ENCODE data around the gene FAM210B. TPM values are rescaled to one million over a fixed set of nuclear protein-coding genes. Genes with fewer than 3 reads are reported as not detected.
A peak's percentile ranks its signal among the peaks of the same experiment; 100 is the strongest.

Gene FAM210B
- total and polyA plus RNA-seq, 2 of the 8 experiments (the other 6 are each of a cell fraction or from before 2014, with no cell fraction given): 9.4 to 15.0 TPM

- H2AK5ac ChIP-seq (ENCODE audit: low read depth, low read length): no peak overlapping the region
- H4K20me1 ChIP-seq (replicated peaks in 1 of 2; ENCODE audit: control insufficient read depth in 1 of 2, insufficient read depth in 2 of 2, low read length in 2 of 2): no peaks in the 10 kb centered on the region
- H3K4ac ChIP-seq (replicated peaks; ENCODE audit: insufficient read length, low read depth, low read length): no peak overlapping the region
- H3K27ac ChIP-seq (ENCODE audit: low read depth, low read length): no peak overlapping the region
- ChIA-PET CTCF (ENCODE audit: partially characterized antibody) (no interaction called here), POLR2A (ENCODE audit: partially characterized antibody) (no interaction called here)
- H3K79me2 ChIP-seq (ENCODE audit: control insufficient read depth in 1 of 2, insufficient read depth in 2 of 2, low read length in 2 of 2): no peaks in the 10 kb centered on the region
- H4K5ac ChIP-seq (ENCODE audit: insufficient read length, low read depth, low read length): no peak overlapping the region
- WGBS, 2 experiments (ENCODE audit: extremely low coverage in 1 of 2, insufficient coverage in 1 of 2, insufficient read length in 1 of 2, insufficient replicate concordance in 2 of 2, low coverage in 1 of 2, low lambda C conversion rate in 2 of 2, missing lambda C conversion rate in 1 of 2): 38% methylated on average over 5 of the region's 5 CpGs; no CpG with 5 or more reads in 1 of the 2 experiments
- no peak overlapping the region for H3K18ac ChIP-seq (ENCODE audit: extremely low read depth, low read length)
- no peak overlapping the region for H3K9ac ChIP-seq (replicated peaks in 1 of 4; ENCODE audit: extremely low read depth in 1 of 4, low read depth in 3 of 4, low read length in 3 of 4)
- no peak overlapping the region for H2BK5ac ChIP-seq (ENCODE audit: low read depth, low read length)
- H3K4me3 ChIP-seq (ENCODE audit: extremely low read depth in 1 of 4, insufficient read depth in 2 of 4, low read depth in 3 of 4, low read length in 4 of 4): peak overlapping the region in 1 of 4 experiments; percentile 1; a peak in 1 of 8 replicates
- H2BK120ac ChIP-seq (replicated peaks; ENCODE audit: low read depth, low read length): no peak overlapping the region
- no peak overlapping the region for H2BK20ac ChIP-seq (ENCODE audit: low read length)
- peaks cover 7 to 28% (median 19%) of the 10 kb centered on the region in 4 experiments for H3K27me3 ChIP-seq (replicated peaks in 1 of 4; ENCODE audit: control insufficient read depth in 3 of 4, extremely low read depth in 1 of 4, insufficient read depth in 3 of 4, low read length in 3 of 4)
- no peaks in the 10 kb centered on the region for H3K36me3 ChIP-seq (ENCODE audit: control insufficient read depth in 2 of 4, insufficient read depth in 4 of 4, low read length in 3 of 4)
- no peak overlapping the region for H2BK12ac ChIP-seq (ENCODE audit: low read depth, low read length)
- H4K91ac ChIP-seq (replicated peaks; ENCODE audit: insufficient read length, low read length): no peak overlapping the region
- no peak overlapping the region for H3K56ac ChIP-seq (replicated peaks; ENCODE audit: insufficient read length, low read depth, low read length)
- H3K79me1 ChIP-seq (ENCODE audit: low read depth, low read length): no peaks in the 10 kb centered on the region
- no peak overlapping the region for H2AFZ ChIP-seq (ENCODE audit: low read length)
- no peaks in the 10 kb centered on the region for H3K23me2 ChIP-seq (ENCODE audit: low read depth, low read length)
- no peak overlapping the region for H4K8ac ChIP-seq (ENCODE audit: extremely low read depth, insufficient read depth, low read length)
- no peak for DNase-seq (ENCODE audit: low read depth in 1 of 2, low spot score in 2 of 2)
- no peak overlapping the region for H3K23ac ChIP-seq (ENCODE audit: insufficient read length)
- H3K14ac ChIP-seq (ENCODE audit: insufficient read length): no peak overlapping the region
- no peak for FAIRE-seq
- no peak overlapping the region for H2BK15ac ChIP-seq (ENCODE audit: low read length)
- peaks cover 0 to 6% (median 3%) of the 10 kb centered on the region in 4 experiments; a peak in 4 of 7 replicates for H3K4me1 ChIP-seq (replicated peaks in 1 of 4; ENCODE audit: control insufficient read depth in 3 of 4, insufficient read depth in 4 of 4, low read length in 3 of 4)
- no peak for TF ChIP-seq CREB1 (IDR thresholded peaks at IDR 0.05)
- TF ChIP-seq RBBP5 (IDR thresholded peaks at IDR 0.05; ENCODE audit: borderline replicate concordance, low read depth, low read length): no peak
- no peak for TF ChIP-seq CHD2 (IDR thresholded peaks at IDR 0.05; ENCODE audit: low read length)
- no peak for TF ChIP-seq CTBP2 (IDR thresholded peaks at IDR 0.05; ENCODE audit: borderline replicate concordance, insufficient read depth, insufficient read length, low read length)
- no peak for TF ChIP-seq CHD1 (IDR thresholded peaks at IDR 0.05; ENCODE audit: low read depth, low read length)
- TF ChIP-seq NRF1 (IDR thresholded peaks at IDR 0.05; ENCODE audit: low read depth, low read length): no peak
- TF ChIP-seq TCF12 (IDR thresholded peaks at IDR 0.05; ENCODE audit: low read depth, low read length): no peak
- no peak for TF ChIP-seq SRF (IDR thresholded peaks at IDR 0.05; ENCODE audit: low read depth, low read length)
- TF ChIP-seq BACH1 (IDR thresholded peaks at IDR 0.05; ENCODE audit: low read length): no peak
- no peak for TF ChIP-seq JUN (IDR thresholded peaks at IDR 0.05; ENCODE audit: low read depth, low read length)
- peak overlapping the region; percentile 5 to 20; a peak in 1 of 4 replicates for H3K4me2 ChIP-seq (ENCODE audit: insufficient read depth in 1 of 2, low read depth in 2 of 2, low read length in 2 of 2)
- no peaks in the 10 kb centered on the region for H3K9me3 ChIP-seq (ENCODE audit: insufficient read depth in 2 of 2, low read depth in 1 of 2, low read length in 1 of 2)
Measured at GRCh38 chr20:56348305-56348693, 10.5 kb upstream of the FAM210B start.

All from H1 (cell line).